KMS-11 (cell line): ENCODE measurements around the gene ROR1.
A peak's percentile ranks its signal among the peaks of the same experiment; 100 is the strongest.

Source experiments
- H2AFZ ChIP-seq: fragments of 200-600 bp; sonication (generic); 2 replicates; pipeline ENCODE4 v1.6.1; 2016; ENCODE audit warnings: antibody characterized with exemption, mixed run types, low read depth
- H3K27ac ChIP-seq: fragments of 200-600 bp; sonication (generic); 2 replicates; pipeline ENCODE4 v1.6.1; 2016; ENCODE audit warnings: mild to moderate bottlenecking, mixed run types
- H3K27me3 ChIP-seq: fragments of 200-600 bp; sonication (generic); 2 replicates; pipeline ENCODE4 v1.6.1; 2017; ENCODE audit warnings: mild to moderate bottlenecking, low read depth, mixed run types, moderate library complexity; ENCODE audit not compliant: insufficient read depth
- H3K36me3 ChIP-seq: fragments of 200-600 bp; sonication (generic); 2 replicates; pipeline ENCODE4 v1.6.1; 2017; ENCODE audit warnings: mild to moderate bottlenecking, mixed run types; ENCODE audit not compliant: insufficient read depth
- H3K4me1 ChIP-seq: fragments of 200-600 bp; sonication (generic); 2 replicates; pipeline ENCODE4 v1.6.1; 2016; ENCODE audit warnings: mild to moderate bottlenecking, low read depth, mixed run types; ENCODE audit not compliant: poor library complexity, severe bottlenecking
- H3K4me2 ChIP-seq: fragments of 200-600 bp; sonication (generic); 2 replicates; pipeline ENCODE4 v1.7.0; 2016; ENCODE audit warnings: mild to moderate bottlenecking, mixed run types
- H3K4me3 ChIP-seq: fragments of 200-600 bp; sonication (generic); IDR thresholded peaks from 2 replicates; pipeline ENCODE4 v1.6.1; 2017; ENCODE audit warnings: low read depth, low read length, mixed read lengths; ENCODE audit not compliant: insufficient read depth
- H3K79me2 ChIP-seq: fragments of 200-600 bp; sonication (generic); 2 replicates; pipeline ENCODE4 v1.6.1; 2016; ENCODE audit warnings: low read depth, mixed run types; ENCODE audit not compliant: insufficient read depth
- H3K9ac ChIP-seq: fragments of 200-600 bp; sonication (generic); 2 replicates; pipeline ENCODE4 v1.6.1; 2016; ENCODE audit warnings: mild to moderate bottlenecking, mixed run types
- H4K20me1 ChIP-seq: fragments of 200-600 bp; sonication (generic); 2 replicates; pipeline ENCODE4 v1.6.1; 2016; ENCODE audit warnings: mild to moderate bottlenecking, mixed run types; ENCODE audit not compliant: insufficient read depth
- CTCF ChIP-seq: fragments of 200-600 bp; sonication (generic); conservative IDR thresholded peaks from 2 replicates; pipeline ENCODE4 v1.6.1; 2017; ENCODE audit warnings: low read depth, mild to moderate bottlenecking, antibody characterized with exemption, low read length, moderate library complexity, mixed read lengths

The ROR1 gene

GRCh38 chr1:63969441-63969901 is 195.7 kb downstream of the ROR1 start:
- H2AFZ ChIP-seq, result no peak overlapping the region
- H3K4me2 ChIP-seq, result peak overlapping the region; percentile 60
- H3K27ac ChIP-seq, result 0 out of 2 replicates have a peak overlapping the region, but pooled peaks have one; percentile 4
- no peak overlapping the region for H3K4me3 ChIP-seq
- no peaks in the 10 kb centered on the region for H4K20me1 ChIP-seq
- peaks cover 20% of the 10 kb centered on the region for H3K4me1 ChIP-seq
- no peaks in the 10 kb centered on the region for H3K79me2 ChIP-seq
- no peak for TF ChIP-seq CTCF
- no peaks in the 10 kb centered on the region for H3K27me3 ChIP-seq
- no peaks in the 10 kb centered on the region for H3K36me3 ChIP-seq
- H3K9ac ChIP-seq, result no peak overlapping the region

- H2AFZ ChIP-seq, result no peak overlapping the region
- H3K4me1 ChIP-seq, result peaks cover 20% of the 10 kb centered on the region
These were observed 197.7 kb downstream of the ROR1 start for GRCh38 chr1:63971557-63971956.

DNA sequence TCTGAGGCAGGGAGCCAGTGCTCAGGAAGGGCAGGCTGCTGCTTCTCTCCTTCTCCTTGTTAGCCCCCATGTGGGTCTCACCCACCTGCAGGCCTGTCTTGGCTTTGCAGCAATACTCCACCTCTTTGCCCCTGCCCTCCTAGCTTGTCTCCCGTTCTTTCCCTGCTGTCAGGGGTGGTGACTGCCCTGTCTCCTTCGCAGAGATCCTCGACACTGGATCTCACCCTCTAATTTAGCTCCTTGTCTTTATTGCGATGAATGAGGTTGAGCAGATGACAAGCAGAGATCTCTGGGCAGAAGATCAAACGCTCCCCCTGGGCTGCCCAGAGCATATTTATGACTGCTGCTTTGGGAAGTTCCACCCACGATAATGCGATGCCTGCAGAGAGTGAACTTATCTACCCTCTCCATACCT is 199.2 kb downstream of the ROR1 start:
- no peak overlapping the region for H3K9ac ChIP-seq
- peaks cover 20% of the 10 kb centered on the region for H3K4me1 ChIP-seq
- no peak overlapping the region for H3K27ac ChIP-seq
- H2AFZ ChIP-seq, result no peak overlapping the region
- no peaks in the 10 kb centered on the region for H3K27me3 ChIP-seq
- H3K79me2 ChIP-seq, result no peaks in the 10 kb centered on the region
- H3K4me3 ChIP-seq, result no peak overlapping the region
- no peaks in the 10 kb centered on the region for H4K20me1 ChIP-seq
- no peaks in the 10 kb centered on the region for H3K36me3 ChIP-seq
- H3K4me2 ChIP-seq, result no peak overlapping the region
- TF ChIP-seq CTCF, result no peak

More at GRCh38 chr1:63971557-63971956, 197.7 kb downstream of the ROR1 start:
- Histone ChIP-seq H3K27me3 (no peaks in the 10 kb centered on the region), H4K20me1 (no peaks in the 10 kb centered on the region), H3K79me2 (no peaks in the 10 kb centered on the region), H3K4me2 (no peak overlapping the region), H3K4me3 (no peak overlapping the region), H3K36me3 (no peaks in the 10 kb centered on the region), H3K9ac (no peak overlapping the region), H3K27ac (no peak overlapping the region)
- no peak for TF ChIP-seq CTCF

DNA sequence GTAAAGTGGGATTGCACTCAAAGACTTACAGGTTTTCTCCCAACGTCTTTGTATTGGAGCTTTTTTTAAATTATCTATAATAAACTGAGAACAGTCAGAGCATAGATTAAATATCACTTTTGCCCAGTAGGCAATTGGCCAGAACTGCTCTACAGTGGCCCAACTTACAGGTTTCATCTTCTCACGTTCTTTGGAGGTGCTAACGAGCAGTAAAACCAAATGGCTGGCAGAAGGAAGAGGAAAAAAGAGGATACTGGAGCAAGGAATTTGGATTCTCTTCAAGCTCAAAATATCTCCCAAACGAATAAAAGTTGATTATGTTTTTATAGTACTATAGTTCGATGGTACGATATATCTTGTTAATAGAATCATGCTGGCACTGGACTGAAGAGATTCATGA is 201.1 kb downstream of the ROR1 start:
- H3K36me3 ChIP-seq, result no peaks in the 10 kb centered on the region

More for the DNA sequence above, 201.1 kb downstream of the ROR1 start:
- TF ChIP-seq CTCF, result no peak
- Histone ChIP-seq H3K4me1 (peaks cover 4% of the 10 kb centered on the region), H4K20me1 (no peaks in the 10 kb centered on the region), H3K27ac (no peak overlapping the region), H3K4me3 (no peak overlapping the region), H2AFZ (no peak overlapping the region), H3K27me3 (no peaks in the 10 kb centered on the region), H3K4me2 (no peak overlapping the region), H3K79me2 (no peaks in the 10 kb centered on the region), H3K9ac (no peak overlapping the region)
